Measurements from ENCODE around the gene TMEM178B.

DNA sequence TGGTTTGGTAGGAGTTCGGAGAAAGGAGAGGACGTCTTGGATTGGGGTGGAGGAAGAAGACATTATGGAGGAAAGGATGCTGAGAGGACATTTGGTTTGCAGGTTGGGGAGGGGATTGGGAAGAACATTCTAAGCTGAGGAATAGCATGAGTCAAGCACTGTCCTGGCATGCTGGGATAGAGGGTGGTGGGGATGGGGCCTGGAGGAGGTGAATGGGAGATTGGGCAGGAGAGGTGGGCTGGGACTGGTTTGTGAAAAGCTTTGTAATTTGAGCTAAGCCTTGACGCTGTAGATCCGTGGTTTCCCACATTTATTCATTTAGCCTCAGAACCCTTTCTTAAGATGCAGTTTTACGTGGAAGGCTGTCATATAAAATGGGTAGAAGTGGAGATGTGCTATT is 52.2 kb downstream of the TMEM178B start:
- TF ChIP-seq TRIM24 (IDR thresholded peaks at IDR 0.05) (no peak), HNRNPH1 (optimal IDR thresholded peaks at IDR 0.05; ENCODE audit: low read depth, low read length) (no peak), PURB (CRISPR knock-in tag; IDR thresholded peaks at IDR 0.05; ENCODE audit: low read depth) (no peak)
